MCF 10A (cell line): ENCODE results near the gene GNAI3. TPM values are rescaled to one million over a fixed set of nuclear protein-coding genes. Genes with fewer than 3 reads are reported as not detected.
"Not testable (repeated sequence)": the region's sequence is repeated elsewhere in the genome, so short reads cannot be mapped to it uniquely, and the experiment has no call there.

Experiments used
- BruUV-seq: library from RNA; stranded (reverse); fragments of 400-500 nt; replicated peaks from 2 replicates; lab custom pipeline; 2021; lab: Mats Ljungman, UMichigan
- CTCF ChIA-PET: fragments of 300-600 bp; sonication (Branson Sonifier 250); formaldehyde crosslinking; extraction: SDS; loops from one replicate; lab custom pipeline; 2021; ENCODE audit warnings: antibody characterized with exemption, inconsistent platforms; lab: Yijun Ruan, JAX
- POLR2A ChIA-PET: fragments of 300-600, 350-650 bp; sonication (Branson Sonifier 250); formaldehyde crosslinking; extraction: SDS; loops from one replicate; lab custom pipeline; 2020; ENCODE audit warnings: antibody characterized with exemption, inconsistent platforms; lab: Yijun Ruan, JAX
- DNase-seq: peaks from one replicate; pipeline ENCODE4 v3.0.0-alpha.2; 2018; ENCODE audit not compliant: unreplicated experiment
- H3K27ac Mint-ChIP-seq: one replicate; pipeline ENCODE4 v1.8.0; 2022; ENCODE audit warnings: mild to moderate bottlenecking, low read depth, mixed read lengths; ENCODE audit not compliant: unreplicated experiment
- H3K27me3 Mint-ChIP-seq: one replicate; pipeline ENCODE4 v1.8.0; 2022; ENCODE audit warnings: mixed read lengths; ENCODE audit not compliant: insufficient read depth, unreplicated experiment
- H3K36me3 Mint-ChIP-seq: one replicate; pipeline ENCODE4 v1.8.0; 2022; ENCODE audit warnings: mild to moderate bottlenecking, moderate library complexity, mixed read lengths; ENCODE audit not compliant: insufficient read depth, unreplicated experiment
- H3K4me1 Mint-ChIP-seq: one replicate; pipeline ENCODE4 v1.8.0; 2022; ENCODE audit warnings: mixed read lengths; ENCODE audit not compliant: insufficient read depth, unreplicated experiment
- H3K4me3 Mint-ChIP-seq: one replicate; pipeline ENCODE4 v1.8.0; 2022; ENCODE audit warnings: mild to moderate bottlenecking, moderate library complexity, mixed read lengths; ENCODE audit not compliant: unreplicated experiment
- H3K9me3 Mint-ChIP-seq: one replicate; pipeline ENCODE4 v1.8.0; 2022; ENCODE audit warnings: mixed read lengths; ENCODE audit not compliant: unreplicated experiment
- CTCF ChIP-seq: fragments of 200-600 bp; IDR thresholded peaks from one replicate; pipeline ENCODE4 v1.8.0; 2022; ENCODE audit warnings: antibody characterized with exemption, mild to moderate bottlenecking; ENCODE audit not compliant: unreplicated experiment
- intact Hi-C: fragments of 100-400 bp; cut with micrococcal nuclease; formaldehyde crosslinking; loops from 2 replicates; pipeline ENCODE4 v1.14.1; 2022
- total RNA-seq: library from RNA; stranded (reverse); gene quantifications from 2 replicates; pipeline ENCODE4 v1.2.3, GENCODE V29; 2022

GNAI3 gene
- total RNA-seq, 1 experiment from 2014 or later = 8.0 TPM

GRCh38 chr1:109658533-109659042 is 110.2 kb downstream of the GNAI3 start:
- ChIA-PET POLR2A (interaction anchor here (0.7 kb wide), 1 partner anchor 12 kb away, joined by 4 read pairs; no protein-coding TSS in a partner anchor), CTCF (interaction anchor here (0.6 to 1.2 kb wide), 5 partner anchors 10 to 326 kb away, joined by 3 to 8 read pairs (median 3); partner anchors contain the start of gene AHCYL1)
- Mint-ChIP-seq H3K27me3 (peaks cover 16% of the 10 kb centered on the region), H3K4me1 (no peaks in the 10 kb centered on the region), H3K27ac (no peak overlapping the region), H3K4me3 (no peak overlapping the region), H3K9me3 (no peaks in the 10 kb centered on the region), H3K36me3 (no peaks in the 10 kb centered on the region)
- intact Hi-C loops = no loop called here
- no peak for TF ChIP-seq CTCF
- no peak for DNase-seq
- no TSS peak for BruUV-seq

GRCh38 chr1:109659145-109659544 is 110.7 kb downstream of the GNAI3 start:
- ChIA-PET CTCF (interaction anchor here (1.2 kb wide), 1 partner anchor 19 kb away, joined by 8 read pairs; no protein-coding TSS in a partner anchor), POLR2A (no interaction called here)
- no peak for DNase-seq
- intact Hi-C loops = no loop called here
- BruUV-seq = no TSS peak
- no peaks in the 10 kb centered on the region for H3K4me1 Mint-ChIP-seq
- H3K9me3 Mint-ChIP-seq = no peaks in the 10 kb centered on the region
- TF ChIP-seq CTCF = no peak
- no peaks in the 10 kb centered on the region for H3K36me3 Mint-ChIP-seq
- H3K27ac Mint-ChIP-seq = no peak overlapping the region
- peaks cover 11% of the 10 kb centered on the region for H3K27me3 Mint-ChIP-seq
- H3K4me3 Mint-ChIP-seq = no peak overlapping the region

GRCh38 chr1:109659997-109660690 is 111.7 kb downstream of the GNAI3 start:
- CTCF ChIA-PET = interaction anchor here (0.6 to 2.5 kb wide), 3 partner anchors 113 to 287 kb away, joined by 4 to 7 read pairs (median 6); no protein-coding TSS in a partner anchor
- no TSS peak for BruUV-seq
- Mint-ChIP-seq H3K27me3 (peaks cover under 1% of the 10 kb centered on the region), H3K4me3 (no peak overlapping the region), H3K27ac (no peak overlapping the region), H3K9me3 (no peaks in the 10 kb centered on the region), H3K36me3 (no peaks in the 10 kb centered on the region), H3K4me1 (no peaks in the 10 kb centered on the region)
- intact Hi-C loops = no loop called here
- no peak for TF ChIP-seq CTCF
- POLR2A ChIA-PET = no interaction called here
- no peak for DNase-seq

GRCh38 chr1:109660691-109661026 is 112.2 kb downstream of the GNAI3 start:
- H3K36me3 Mint-ChIP-seq, POLR2A ChIA-PET: not testable (repeated sequence)
- CTCF ChIA-PET = interaction anchor here (0.6 to 2.5 kb wide), 4 partner anchors 10 to 287 kb away, joined by 3 to 7 read pairs (median 5); no protein-coding TSS in a partner anchor

More at GRCh38 chr1:109660691-109661026, 112.2 kb downstream of the GNAI3 start:
- H3K9me3 Mint-ChIP-seq, BruUV-seq, H3K4me3 Mint-ChIP-seq, intact Hi-C loops, H3K4me1 Mint-ChIP-seq, H3K27me3 Mint-ChIP-seq, DNase-seq, H3K27ac Mint-ChIP-seq: not testable (repeated sequence)
